ENCODE measurements around the gene VPS26B. TPM values are rescaled to one million over a fixed set of nuclear protein-coding genes. Genes with fewer than 3 reads are reported as not detected.

Gene VPS26B
- total and polyA plus RNA-seq, 9 of the 15 experiments (the other 6 are each of a cell fraction or from before 2014, with no cell fraction given), result 3.5 to 43.3 (median 27.4) TPM

GRCh38 chr11:134207538-134208239, 16.8 kb upstream of the VPS26B start (continued):
- TF ChIP-seq CHD4 (IDR thresholded peaks at IDR 0.05; ENCODE audit: insufficient read depth, insufficient replicate concordance, low read depth, low read length, poor library complexity, severe bottlenecking), result no peak
- TF ChIP-seq MCM2 (IDR thresholded peaks at IDR 0.05; ENCODE audit: low read depth), result no peak
- TF ChIP-seq KDM5B (IDR thresholded peaks at IDR 0.05; ENCODE audit: insufficient replicate concordance, low read depth, low read length), result no peak

GRCh38 chr11:134215836-134216235, 8.6 kb upstream of the VPS26B start:
- FAIRE-seq (no peak), ATAC-seq (no peak), DNase-seq (ENCODE audit: extremely low read depth in 1 of 4, low spot score in 3 of 4) (no peak)
- peaks cover 94% of the 10 kb centered on the region for H3K36me3 ChIP-seq (ENCODE audit: control insufficient read depth, insufficient read depth, low read length)
- intact Hi-C loops (cut with micrococcal nuclease), result no loop called here
- H3K4me2 ChIP-seq (ENCODE audit: insufficient read depth, low read length), result no peak overlapping the region
- WGBS (ENCODE audit: insufficient coverage, low coverage, missing lambda C conversion rate), result 83% methylated on average over 7 of the region's 7 CpGs
- ChIA-PET POLR2A (interaction anchor here (1.5 kb wide), 1 partner anchor 10 kb away, joined by 3 read pairs; no protein-coding TSS in a partner anchor), CTCF (ENCODE audit: low intra/inter-chr PET ratio) (no interaction called here)
- H3K79me2 ChIP-seq (ENCODE audit: control insufficient read depth, insufficient read depth, low read length), result peaks cover 77% of the 10 kb centered on the region
- H2AFZ ChIP-seq (ENCODE audit: low read depth, low read length), result no peak overlapping the region
- no peaks in the 10 kb centered on the region for H4K20me1 ChIP-seq (replicated peaks; ENCODE audit: control insufficient read depth, insufficient read depth, low read length)
- in situ Hi-C loops (cut with MboI), result no loop called here
- BruUV-seq (replicated peaks), result no TSS peak
- H3K9me1 ChIP-seq (ENCODE audit: control insufficient read depth, insufficient read depth, low read length), result no peaks in the 10 kb centered on the region
- H3K4me1 ChIP-seq (replicated peaks in 1 of 2; ENCODE audit: control insufficient read depth in 2 of 2, insufficient read depth in 2 of 2, low read length in 2 of 2), result no peaks in the 10 kb centered on the region
- H3K4me3 ChIP-seq, result no peak overlapping the region
- no peak overlapping the region for H3K27ac ChIP-seq (ENCODE audit: extremely low read depth, low read depth, low read length)
- H3K27me3 ChIP-seq (ENCODE audit: control insufficient read depth in 2 of 2, insufficient read depth in 2 of 2, low read length in 2 of 2), result no peaks in the 10 kb centered on the region
- no peak overlapping the region for H3K9ac ChIP-seq (ENCODE audit: insufficient read depth in 1 of 2, low read depth in 2 of 2, low read length in 2 of 2)
- H3K9me3 ChIP-seq (replicated peaks; ENCODE audit: control insufficient read depth, insufficient read depth, low read depth, low read length), result no peaks in the 10 kb centered on the region
- TF ChIP-seq EP300 (IDR thresholded peaks at IDR 0.05; ENCODE audit: low read length) (no peak), ZBTB7A (IDR thresholded peaks at IDR 0.05; ENCODE audit: borderline replicate concordance, control insufficient read depth, low read depth, low read length) (no peak), ZC3H4 (CRISPR knock-in tag; IDR thresholded peaks at IDR 0.05; ENCODE audit: borderline replicate concordance) (no peak), PTTG1 (tag; IDR thresholded peaks at IDR 0.05; ENCODE audit: low read depth) (no peak), THAP12 (CRISPR knock-in tag; IDR thresholded peaks at IDR 0.05) (no peak), XRCC4 (IDR thresholded peaks at IDR 0.05; ENCODE audit: extremely low read depth, insufficient read depth, insufficient read length) (no peak)
- TF ChIP-seq, protein P1, sequence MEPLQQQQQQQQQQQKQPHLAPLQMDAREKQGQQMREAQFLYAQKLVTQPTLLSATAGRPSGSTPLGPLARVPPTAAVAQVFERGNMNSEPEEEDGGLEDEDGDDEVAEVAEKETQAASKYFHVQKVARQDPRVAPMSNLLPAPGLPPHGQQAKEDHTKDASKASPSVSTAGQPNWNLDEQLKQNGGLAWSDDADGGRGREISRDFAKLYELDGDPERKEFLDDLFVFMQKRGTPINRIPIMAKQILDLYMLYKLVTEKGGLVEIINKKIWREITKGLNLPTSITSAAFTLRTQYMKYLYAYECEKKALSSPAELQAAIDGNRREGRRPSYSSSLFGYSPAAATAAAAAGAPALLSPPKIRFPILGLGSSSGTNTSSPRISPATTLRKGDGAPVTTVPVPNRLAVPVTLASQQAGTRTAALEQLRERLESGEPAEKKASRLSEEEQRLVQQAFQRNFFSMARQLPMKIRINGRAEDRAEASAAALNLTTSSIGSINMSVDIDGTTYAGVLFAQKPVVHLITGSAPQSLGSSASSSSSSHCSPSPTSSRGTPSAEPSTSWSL (CRISPR knock-in tag; IDR thresholded peaks at IDR 0.05; ENCODE audit: borderline replicate concordance), result no peak

Measured in K562 (cell line).